B cell (primary cell): ENCODE results near the gene RIN3.

Experiments used
- EZH2 ChIP-seq: IDR thresholded peaks from 2 replicates; pipeline ENCODE4 v1.6.1; 2012; ENCODE audit warnings: borderline replicate concordance, low read depth, mild to moderate bottlenecking, moderate library complexity, low read length; ENCODE audit not compliant: insufficient read depth, poor library complexity, severe bottlenecking
- TF ChIP-seq, protein P1 (sequence below): fragments of 200-600 bp; IDR thresholded peaks from one replicate; pipeline ENCODE4 v1.8.0; 2022; ENCODE audit warnings: antibody characterized with exemption, mild to moderate bottlenecking

- TF ChIP-seq, protein P1, sequence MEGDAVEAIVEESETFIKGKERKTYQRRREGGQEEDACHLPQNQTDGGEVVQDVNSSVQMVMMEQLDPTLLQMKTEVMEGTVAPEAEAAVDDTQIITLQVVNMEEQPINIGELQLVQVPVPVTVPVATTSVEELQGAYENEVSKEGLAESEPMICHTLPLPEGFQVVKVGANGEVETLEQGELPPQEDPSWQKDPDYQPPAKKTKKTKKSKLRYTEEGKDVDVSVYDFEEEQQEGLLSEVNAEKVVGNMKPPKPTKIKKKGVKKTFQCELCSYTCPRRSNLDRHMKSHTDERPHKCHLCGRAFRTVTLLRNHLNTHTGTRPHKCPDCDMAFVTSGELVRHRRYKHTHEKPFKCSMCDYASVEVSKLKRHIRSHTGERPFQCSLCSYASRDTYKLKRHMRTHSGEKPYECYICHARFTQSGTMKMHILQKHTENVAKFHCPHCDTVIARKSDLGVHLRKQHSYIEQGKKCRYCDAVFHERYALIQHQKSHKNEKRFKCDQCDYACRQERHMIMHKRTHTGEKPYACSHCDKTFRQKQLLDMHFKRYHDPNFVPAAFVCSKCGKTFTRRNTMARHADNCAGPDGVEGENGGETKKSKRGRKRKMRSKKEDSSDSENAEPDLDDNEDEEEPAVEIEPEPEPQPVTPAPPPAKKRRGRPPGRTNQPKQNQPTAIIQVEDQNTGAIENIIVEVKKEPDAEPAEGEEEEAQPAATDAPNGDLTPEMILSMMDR = no peak
- no peak for TF ChIP-seq EZH2
Measured at GRCh38 chr14:92719421-92719820, 205.8 kb downstream of the RIN3 start.
